Measurements from ENCODE around the gene FBLIM1.
A peak's percentile ranks its signal among the peaks of the same experiment; 100 is the strongest.
"Not testable (repeated sequence)": the region's sequence is repeated elsewhere in the genome, so short reads cannot be mapped to it uniquely, and the experiment has no call there.

Gene FBLIM1

DNA sequence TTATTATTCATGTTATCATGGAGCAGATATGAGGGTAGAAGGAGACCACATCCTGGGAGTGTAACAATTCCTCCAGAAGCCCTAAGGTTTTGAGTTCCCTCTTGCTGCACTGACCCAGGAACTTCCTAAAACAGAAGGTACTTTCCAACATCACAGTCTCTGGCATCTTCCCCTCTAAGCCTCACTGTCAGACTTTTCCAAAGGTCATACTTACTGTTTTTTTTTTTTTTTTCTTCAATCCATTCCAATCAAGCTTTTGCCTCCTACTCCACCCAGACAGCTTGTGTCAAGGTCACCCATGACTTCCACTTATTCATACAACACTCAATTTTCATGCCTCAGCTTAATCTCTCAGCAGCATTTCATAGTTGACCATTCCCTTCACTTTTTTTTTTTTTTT lies 67.2 kb downstream of the FBLIM1 start:
- no peak for DNase-seq

- no peak for DNase-seq
Observed at GRCh38 chr1:15826810-15827507, 68.4 kb downstream of the FBLIM1 start.

GRCh38 chr1:15827567-15827966 lies 69.0 kb downstream of the FBLIM1 start:
- not testable (repeated sequence) for DNase-seq

DNA sequence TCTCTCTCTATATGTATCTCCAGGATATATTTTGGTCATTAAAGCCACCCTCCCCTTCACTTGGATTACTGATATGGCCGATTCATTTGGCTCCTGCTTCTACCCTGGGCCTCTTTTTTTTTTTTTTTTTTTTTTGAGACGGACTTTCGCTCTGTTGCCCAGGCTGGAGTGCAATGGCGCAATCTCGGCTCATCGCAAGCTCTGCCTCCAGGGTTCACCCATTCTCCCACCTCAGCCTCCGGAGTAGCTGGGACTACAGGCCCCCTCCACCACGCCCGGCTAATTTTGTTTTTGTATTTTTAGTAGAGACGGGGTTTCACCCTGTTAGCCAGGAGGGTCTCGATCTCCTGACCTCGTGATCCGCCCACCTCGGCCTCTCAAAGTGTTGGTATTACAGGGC lies 70.3 kb downstream of the FBLIM1 start:
- not testable (repeated sequence) for DNase-seq

- DNase-seq, result no peak
Observed at GRCh38 chr1:15830258-15830657, 71.7 kb downstream of the FBLIM1 start.

DNA sequence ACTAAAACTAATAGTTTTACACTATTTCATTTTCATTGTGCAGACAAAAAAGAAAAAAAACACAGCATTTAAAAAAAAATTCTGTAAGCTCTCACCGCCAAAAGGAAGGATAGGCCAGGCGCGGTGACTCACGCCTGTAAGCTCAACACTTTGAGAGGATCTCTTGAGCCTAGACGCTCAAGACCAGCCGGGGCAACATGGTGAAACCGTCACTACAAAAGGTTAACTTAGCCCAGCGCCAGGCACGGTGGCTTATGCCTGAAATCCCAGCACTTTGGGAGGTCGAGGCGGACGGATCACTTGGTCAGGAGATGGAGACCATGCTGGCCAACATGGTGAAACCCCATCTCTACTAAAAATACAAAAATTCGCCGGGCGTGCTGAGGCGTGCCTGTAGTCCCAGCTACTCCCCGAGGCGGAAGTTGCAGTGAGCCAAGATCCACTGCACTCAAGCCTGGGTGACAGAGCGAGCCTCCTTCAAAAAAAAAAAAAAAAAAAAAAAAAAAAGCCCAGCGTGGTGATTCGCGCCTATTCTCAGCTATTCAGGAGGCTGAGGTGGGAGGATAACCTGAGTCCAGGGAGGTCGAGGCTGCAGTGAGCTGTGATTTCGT lies 74.6 kb downstream of the FBLIM1 start:
- peak; percentile 65 for DNase-seq

- DNase-seq, result no peak
Observed at GRCh38 chr1:15833842-15834405, 75.3 kb downstream of the FBLIM1 start.

GRCh38 chr1:15834406-15835204 lies 76.0 kb downstream of the FBLIM1 start:
- DNase-seq, result peak; percentile 95

- DNase-seq, result peak; percentile 50
Observed at GRCh38 chr1:15835205-15835740, 76.7 kb downstream of the FBLIM1 start.

DNA sequence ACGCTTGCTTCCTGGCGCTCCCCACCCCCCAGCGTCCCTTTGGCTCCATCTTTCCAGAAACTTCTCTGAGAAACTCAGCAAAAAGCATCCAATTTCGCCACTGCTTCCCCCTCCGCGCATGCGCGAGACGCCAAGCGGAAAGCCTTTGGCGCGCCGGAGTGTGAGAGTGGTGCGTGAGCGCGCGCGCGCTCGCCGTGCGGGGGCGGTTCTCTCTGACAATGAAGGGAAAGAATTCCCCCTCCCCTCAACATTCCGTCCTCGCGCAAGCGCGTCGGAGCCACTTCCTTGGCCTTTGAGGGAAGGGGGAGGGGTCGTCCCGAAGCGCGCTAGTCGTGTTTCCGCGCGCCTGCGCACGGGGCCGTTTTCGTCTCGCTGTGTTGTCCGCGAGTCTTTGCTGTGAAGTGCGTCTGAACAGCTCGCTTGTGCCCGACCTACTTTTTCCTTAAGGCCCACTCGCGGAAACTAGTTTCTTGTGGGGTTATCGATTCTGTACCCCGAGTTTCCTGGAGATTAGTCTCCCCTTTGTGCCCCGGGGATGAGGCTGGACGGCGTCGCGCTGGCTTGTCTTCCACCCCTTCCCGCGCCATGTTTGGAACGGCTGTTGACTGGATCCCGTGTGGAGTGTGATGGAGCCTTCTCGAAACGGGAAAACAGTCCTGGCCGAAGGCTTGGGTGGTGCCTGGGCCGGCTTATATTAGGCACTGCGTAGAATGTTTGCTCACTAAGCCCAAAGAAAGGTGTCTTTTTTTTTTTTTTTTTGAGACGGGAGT lies 77.3 kb downstream of the FBLIM1 start:
- peak; percentile 99 for DNase-seq
